NCI-H446 treated with DMSO at 0.1 percent for 48 hours (cell line): ENCODE measurements around the gene ERI3.

Experiments used
- DNase-seq: peaks from one replicate; lab custom pipeline; 2025; lab: John Stamatoyannopoulos, UW

Gene ERI3

GRCh38 chr1:44315521-44315920, 39.5 kb downstream of the ERI3 start:
- DNase-seq: no peak

GRCh38 chr1:44314452-44314851, 40.6 kb downstream of the ERI3 start:
- DNase-seq: no peak

GRCh38 chr1:44313265-44313918, 41.7 kb downstream of the ERI3 start:
- no peak for DNase-seq

GRCh38 chr1:44312399-44313196, 42.5 kb downstream of the ERI3 start:
- no peak for DNase-seq

GRCh38 chr1:44310006-44310405, 45.1 kb downstream of the ERI3 start:
- DNase-seq: no peak

GRCh38 chr1:44305962-44306422, 49.1 kb downstream of the ERI3 start:
- no peak for DNase-seq

GRCh38 chr1:44303532-44303931, 51.5 kb downstream of the ERI3 start:
- DNase-seq: no peak

GRCh38 chr1:44302541-44302940, 52.5 kb downstream of the ERI3 start:
- no peak for DNase-seq

GRCh38 chr1:44301442-44301841, 53.6 kb downstream of the ERI3 start:
- DNase-seq: no peak

- no peak for DNase-seq
Measured at GRCh38 chr1:44300852-44301251, 54.2 kb downstream of the ERI3 start.

GRCh38 chr1:44297695-44298400, 57.2 kb downstream of the ERI3 start:
- no peak for DNase-seq

- DNase-seq: no peak
Measured at GRCh38 chr1:44296806-44297205, 58.3 kb downstream of the ERI3 start.

GRCh38 chr1:44296086-44296485, 59.0 kb downstream of the ERI3 start:
- DNase-seq: no peak

- DNase-seq: peak; percentile 46
Measured at GRCh38 chr1:44294588-44295007, 60.5 kb downstream of the ERI3 start.

GRCh38 chr1:44293761-44294315, 61.2 kb downstream of the ERI3 start:
- DNase-seq: no peak

- no peak for DNase-seq
Measured at GRCh38 chr1:44292651-44293050, 62.4 kb downstream of the ERI3 start.

GRCh38 chr1:44290250-44291094, 64.6 kb downstream of the ERI3 start:
- no peak for DNase-seq

GRCh38 chr1:44289530-44289929, 65.5 kb downstream of the ERI3 start:
- DNase-seq: no peak

- no peak for DNase-seq
Measured at GRCh38 chr1:44288883-44289282, 66.2 kb downstream of the ERI3 start.

GRCh38 chr1:44284184-44284583, 70.9 kb downstream of the ERI3 start:
- DNase-seq: no peak

- peak; percentile 23 for DNase-seq
Measured at GRCh38 chr1:44283524-44284173, 71.4 kb downstream of the ERI3 start.
